K562 (cell line): Measurements from ENCODE around the gene CFD. TPM values are rescaled to one million over a fixed set of nuclear protein-coding genes. Genes with fewer than 3 reads are reported as not detected.

Source experiments
- ATAC-seq: fragments of 200-7000 bp; cut with Tn5 transposase; 3 replicates; pipeline ENCODE4 v1.9.1; 2020; ENCODE audit warnings: moderate library complexity
- BruUV-seq: library from RNA; stranded (reverse); fragments of 400-500 nt; replicated peaks from 2 replicates; lab custom pipeline; 2021; lab: Mats Ljungman, UMichigan
- CTCF ChIA-PET: fragments of 300-600 bp; formaldehyde crosslinking; extraction: SDS; loops from one replicate; lab custom pipeline; 2021; ENCODE audit warnings: low intra/inter-chr PET ratio; lab: Yijun Ruan, JAX
- POLR2A ChIA-PET: fragments of 300-600, 350-650 bp; sonication (Branson Sonifier 250); formaldehyde crosslinking; extraction: SDS; loops from one replicate; lab custom pipeline; 2021; ENCODE audit warnings: antibody characterized with exemption, inconsistent platforms; lab: Yijun Ruan, JAX
- DNase-seq, 4 experiments: peaks; one replicate each; pipeline versions ENCODE4 v3.0.0 to v3.0.0-alpha.2; 2011 to 2018; ENCODE audit warnings: low spot score in 3 of 4, mixed read lengths in 3 of 4; ENCODE audit errors: extremely low read depth in 1 of 4
- FAIRE-seq: peaks from 2 replicates; lab custom pipeline; 2011; peaks lifted over from hg19 to GRCh38; lab: Jason Lieb, UNC
- H2AFZ ChIP-seq: 2 replicates; pipeline ENCODE4 v1.6.0; 2011; ENCODE audit warnings: low read depth, low read length, control low read depth, inconsistent platforms
- H3K27ac ChIP-seq: fragments of 200-600 bp; 3 replicates; pipeline ENCODE4 v1.8.0; 2011; ENCODE audit warnings: low read depth, mild to moderate bottlenecking, control low read depth, inconsistent platforms, low read length, moderate library complexity, mixed read lengths; ENCODE audit errors: extremely low read depth
- H3K27me3 ChIP-seq, 2 experiments: fragments of 300-600 bp in 1 of 2; 2 replicates in 1 of 2; 3 replicates in 1 of 2; pipeline versions ENCODE4 v1.6.0 to v1.8.0; 2011; ENCODE audit warnings: inconsistent platforms in 2 of 2, low read length in 2 of 2, mild to moderate bottlenecking in 1 of 2, mixed read lengths in 1 of 2, moderate library complexity in 1 of 2; ENCODE audit not compliant: control insufficient read depth in 2 of 2, insufficient read depth in 2 of 2
- H3K36me3 ChIP-seq: fragments of 300-600 bp; 3 replicates; pipeline ENCODE4 v1.8.0; 2011; ENCODE audit warnings: mild to moderate bottlenecking, low read length, inconsistent platforms; ENCODE audit not compliant: control insufficient read depth, insufficient read depth
- H3K4me1 ChIP-seq, 2 experiments: fragments of 200-600 bp in 1 of 2; replicated peaks in 1 of 2; 2 replicates in 1 of 2; 3 replicates in 1 of 2; pipeline versions ENCODE4 v1.5.1 to v1.8.0; 2011; ENCODE audit warnings: inconsistent platforms in 2 of 2, low read length in 2 of 2, mild to moderate bottlenecking in 1 of 2, mixed read lengths in 1 of 2, moderate library complexity in 1 of 2; ENCODE audit not compliant: control insufficient read depth in 2 of 2, insufficient read depth in 2 of 2
- H3K4me2 ChIP-seq: 2 replicates; pipeline ENCODE4 v1.6.1; 2011; ENCODE audit warnings: low read length, control low read depth, inconsistent platforms, mixed read lengths; ENCODE audit not compliant: insufficient read depth
- H3K4me3 ChIP-seq: fragments of 200-600 bp; sonication (generic), shearing (Covaris generic); 2 replicates; pipeline ENCODE4 v1.5.1; 2016; ENCODE audit warnings: control low read depth, inconsistent platforms
- H3K79me2 ChIP-seq: fragments of 200-600 bp; 3 replicates; pipeline ENCODE4 v1.8.0; 2011; ENCODE audit warnings: low read length, inconsistent platforms; ENCODE audit not compliant: control insufficient read depth, insufficient read depth
- H3K9ac ChIP-seq, 2 experiments: 2 replicates each; pipeline versions ENCODE4 v1.6.0 to v1.6.1; 2011; ENCODE audit warnings: low read depth in 2 of 2, low read length in 2 of 2, control low read depth in 1 of 2, inconsistent platforms in 1 of 2, mild to moderate bottlenecking in 1 of 2, mixed read lengths in 1 of 2; ENCODE audit not compliant: insufficient read depth in 1 of 2
- H3K9me1 ChIP-seq: one replicate; pipeline ENCODE4 v1.6.0; 2011; ENCODE audit warnings: inconsistent platforms, mild to moderate bottlenecking, low read length, moderate library complexity; ENCODE audit not compliant: control insufficient read depth, insufficient read depth
- H3K9me3 ChIP-seq: replicated peaks from 2 replicates; pipeline ENCODE4 v1.5.1; 2011; ENCODE audit warnings: low read depth, low read length, inconsistent platforms; ENCODE audit not compliant: control insufficient read depth, insufficient read depth
- H4K20me1 ChIP-seq: replicated peaks from 2 replicates; pipeline ENCODE4 v1.6.1; 2011; ENCODE audit warnings: low read length, inconsistent platforms, mixed read lengths; ENCODE audit not compliant: control insufficient read depth, insufficient read depth
- KDM5B ChIP-seq: fragments of 200-600 bp; sonication (generic); IDR thresholded peaks from 2 replicates; pipeline ENCODE4 v1.6.1; 2012; ENCODE audit warnings: low read depth, mild to moderate bottlenecking, moderate library complexity, low read length, control low read depth, inconsistent platforms; ENCODE audit not compliant: insufficient replicate concordance
- POLR2G ChIP-seq: fragments of 200-400 bp; formaldehyde crosslinking; IDR thresholded peaks from 2 replicates; pipeline ENCODE4 v1.6.1; 2017; ENCODE audit warnings: low read depth, mild to moderate bottlenecking, antibody characterized with exemption, low read length, moderate library complexity
- RBFOX2 ChIP-seq: fragments of 200-400 bp; formaldehyde crosslinking; IDR thresholded peaks from 2 replicates; pipeline ENCODE4 v1.6.1; 2017; ENCODE audit warnings: low read depth, mild to moderate bottlenecking, low read length, moderate library complexity
- RBM22 ChIP-seq: fragments of 200-400 bp; formaldehyde crosslinking; IDR thresholded peaks from 2 replicates; pipeline ENCODE4 v1.6.1; 2018; ENCODE audit warnings: low read length, low read depth; ENCODE audit not compliant: poor library complexity, severe bottlenecking
- WGBS: fragments of 100-300 bp; shearing (Covaris generic); methylation state at CpG from one replicate; pipeline ENCODE4 v1.1.6; 2016; ENCODE audit warnings: low coverage, mixed read lengths; ENCODE audit not compliant: insufficient coverage; ENCODE audit errors: missing lambda C conversion rate; 5-methylcytosine and 5-hydroxymethylcytosine counted together
- in situ Hi-C: fragments of 300-500 bp; cut with MboI; formaldehyde crosslinking; loops from 4 replicates; pipeline ENCODE4 v1.15.0; 2018; ENCODE audit warnings: inconsistent platforms, mixed read lengths
- intact Hi-C: fragments of 100-400 bp; cut with micrococcal nuclease; formaldehyde crosslinking; loops from 2 replicates; pipeline ENCODE4 v1.14.2; 2022
- polyA plus RNA-seq, 8 experiments: library from polyadenylated mRNA; depleted of rRNA in 4 of 8; stranded (reverse) in 5 of 8; unstranded in 3 of 8; fragments of >200 nt; fragmentation: Nextera tagmentation in 2 of 8; fragmentation: Illumina TruSeq in 1 of 8; extraction: Ambion mirVana in 2 of 8; extraction: Trizol in 1 of 8; gene quantifications; 2 replicates each; pipeline versions ENCODE4 v1.2.1 to v1.2.3, GENCODE V29; 2011 to 2014; ENCODE audit warnings: inconsistent platforms in 1 of 8, missing spikeins in 1 of 8
- total RNA-seq, 7 experiments: library from RNA; depleted of rRNA in 6 of 7; stranded (reverse); fragments of >200 nt in 6 of 7; fragmentation: Illumina TruSeq in 2 of 7; extraction: Trizol in 2 of 7; gene quantifications; 2 replicates each; pipeline versions ENCODE4 v1.2.1 to v1.2.3, GENCODE V29; 2011 to 2021; ENCODE audit warnings: low replicate concordance in 1 of 7
- TF ChIP-seq, protein P1 (sequence below), 2 experiments: IDR thresholded peaks in 1 of 2; conservative IDR thresholded peaks in 1 of 2; 2 replicates each; pipeline ENCODE4 v1.6.1; 2016; ENCODE audit warnings: low read depth in 2 of 2, mild to moderate bottlenecking in 1 of 2, missing compliant biosample characterization in 1 of 2, missing genetic modification characterization in 1 of 2, moderate library complexity in 1 of 2
- TF ChIP-seq, protein P2 (sequence below): sonication (generic); formaldehyde crosslinking; IDR thresholded peaks from 2 replicates; pipeline ENCODE4 v1.8.1; 2023; ENCODE audit warnings: mild to moderate bottlenecking, missing genetic modification reagents
- TF ChIP-seq, protein P3 (sequence below), 3 experiments: IDR thresholded peaks in 2 of 3; conservative IDR thresholded peaks in 1 of 3; 2 replicates each; pipeline ENCODE4 v1.5.1; 2011 to 2012; ENCODE audit warnings: low read length in 3 of 3, mild to moderate bottlenecking in 3 of 3, control low read depth in 2 of 3, improper control_type of control experiment in 1 of 3, inconsistent platforms in 1 of 3, low read depth in 1 of 3, mixed read lengths in 1 of 3, moderate library complexity in 1 of 3; ENCODE audit not compliant: insufficient read depth in 2 of 3

The CFD gene
- total and polyA plus RNA-seq, 9 of the 15 experiments (the other 6 are each of a cell fraction or from before 2014, with no cell fraction given): 0.52 to 59.4 (median 7.6) TPM

DNA sequence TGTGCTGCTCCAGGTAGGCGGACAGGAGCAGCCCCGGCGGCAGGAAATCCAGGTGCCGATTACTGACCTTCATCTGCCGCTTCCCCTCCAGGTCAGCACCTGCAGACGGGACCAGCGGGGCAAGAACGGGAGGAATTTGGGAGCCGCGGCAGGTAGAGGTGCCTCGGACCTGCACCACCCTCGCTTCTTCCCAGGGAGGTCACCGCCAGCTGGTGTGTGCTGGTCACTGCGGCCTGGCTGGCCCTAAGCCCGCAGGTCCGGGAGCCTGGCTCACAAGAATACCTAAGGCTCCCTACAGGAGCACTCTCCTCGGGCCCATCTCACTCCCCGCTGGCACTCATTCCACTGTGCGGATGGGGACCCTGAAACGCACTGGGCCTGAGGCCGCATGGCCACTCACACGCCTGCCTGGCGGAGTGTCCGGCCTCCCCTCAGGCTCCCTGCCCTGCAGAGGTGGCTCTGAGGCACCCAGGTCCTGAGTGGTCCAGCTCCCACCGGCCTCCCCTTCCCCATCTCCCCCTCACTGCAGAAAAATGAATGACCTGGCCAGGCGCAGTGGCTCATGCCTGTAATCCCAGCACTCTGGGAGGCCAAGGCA lies 38.1 kb downstream of the CFD start:
- peaks cover 5% of the 10 kb centered on the region for H3K9me1 ChIP-seq
- no peak overlapping the region for H2AFZ ChIP-seq
- TF ChIP-seq KDM5B (no peak), RBFOX2 (peak; percentile 61), RBM22 (peak; percentile 60), POLR2G (peak; percentile 70)
- TF ChIP-seq, protein P1, sequence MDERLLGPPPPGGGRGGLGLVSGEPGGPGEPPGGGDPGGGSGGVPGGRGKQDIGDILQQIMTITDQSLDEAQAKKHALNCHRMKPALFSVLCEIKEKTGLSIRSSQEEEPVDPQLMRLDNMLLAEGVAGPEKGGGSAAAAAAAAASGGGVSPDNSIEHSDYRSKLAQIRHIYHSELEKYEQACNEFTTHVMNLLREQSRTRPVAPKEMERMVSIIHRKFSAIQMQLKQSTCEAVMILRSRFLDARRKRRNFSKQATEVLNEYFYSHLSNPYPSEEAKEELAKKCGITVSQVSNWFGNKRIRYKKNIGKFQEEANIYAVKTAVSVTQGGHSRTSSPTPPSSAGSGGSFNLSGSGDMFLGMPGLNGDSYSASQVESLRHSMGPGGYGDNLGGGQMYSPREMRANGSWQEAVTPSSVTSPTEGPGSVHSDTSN (CRISPR knock-in tag; IDR thresholded peaks at IDR 0.05; ENCODE audit: low read depth): no peak
- TF ChIP-seq, protein P1 (tag; conservative IDR thresholded peaks at IDR 0.05; ENCODE audit: low read depth): no peak
- TF ChIP-seq, protein P2, sequence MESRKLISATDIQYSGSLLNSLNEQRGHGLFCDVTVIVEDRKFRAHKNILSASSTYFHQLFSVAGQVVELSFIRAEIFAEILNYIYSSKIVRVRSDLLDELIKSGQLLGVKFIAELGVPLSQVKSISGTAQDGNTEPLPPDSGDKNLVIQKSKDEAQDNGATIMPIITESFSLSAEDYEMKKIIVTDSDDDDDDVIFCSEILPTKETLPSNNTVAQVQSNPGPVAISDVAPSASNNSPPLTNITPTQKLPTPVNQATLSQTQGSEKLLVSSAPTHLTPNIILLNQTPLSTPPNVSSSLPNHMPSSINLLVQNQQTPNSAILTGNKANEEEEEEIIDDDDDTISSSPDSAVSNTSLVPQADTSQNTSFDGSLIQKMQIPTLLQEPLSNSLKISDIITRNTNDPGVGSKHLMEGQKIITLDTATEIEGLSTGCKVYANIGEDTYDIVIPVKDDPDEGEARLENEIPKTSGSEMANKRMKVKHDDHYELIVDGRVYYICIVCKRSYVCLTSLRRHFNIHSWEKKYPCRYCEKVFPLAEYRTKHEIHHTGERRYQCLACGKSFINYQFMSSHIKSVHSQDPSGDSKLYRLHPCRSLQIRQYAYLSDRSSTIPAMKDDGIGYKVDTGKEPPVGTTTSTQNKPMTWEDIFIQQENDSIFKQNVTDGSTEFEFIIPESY (CRISPR knock-in tag): peak; percentile 47
- TF ChIP-seq, protein P3, sequence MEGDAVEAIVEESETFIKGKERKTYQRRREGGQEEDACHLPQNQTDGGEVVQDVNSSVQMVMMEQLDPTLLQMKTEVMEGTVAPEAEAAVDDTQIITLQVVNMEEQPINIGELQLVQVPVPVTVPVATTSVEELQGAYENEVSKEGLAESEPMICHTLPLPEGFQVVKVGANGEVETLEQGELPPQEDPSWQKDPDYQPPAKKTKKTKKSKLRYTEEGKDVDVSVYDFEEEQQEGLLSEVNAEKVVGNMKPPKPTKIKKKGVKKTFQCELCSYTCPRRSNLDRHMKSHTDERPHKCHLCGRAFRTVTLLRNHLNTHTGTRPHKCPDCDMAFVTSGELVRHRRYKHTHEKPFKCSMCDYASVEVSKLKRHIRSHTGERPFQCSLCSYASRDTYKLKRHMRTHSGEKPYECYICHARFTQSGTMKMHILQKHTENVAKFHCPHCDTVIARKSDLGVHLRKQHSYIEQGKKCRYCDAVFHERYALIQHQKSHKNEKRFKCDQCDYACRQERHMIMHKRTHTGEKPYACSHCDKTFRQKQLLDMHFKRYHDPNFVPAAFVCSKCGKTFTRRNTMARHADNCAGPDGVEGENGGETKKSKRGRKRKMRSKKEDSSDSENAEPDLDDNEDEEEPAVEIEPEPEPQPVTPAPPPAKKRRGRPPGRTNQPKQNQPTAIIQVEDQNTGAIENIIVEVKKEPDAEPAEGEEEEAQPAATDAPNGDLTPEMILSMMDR (IDR thresholded peaks at IDR 0.05 in 2 of 3, conservative IDR thresholded peaks at IDR 0.05 in 1 of 3; ENCODE audit: insufficient read depth in 2 of 3, low read depth in 1 of 3, low read length in 3 of 3): peak in 2 of 3 experiments; percentile 5 to 14; a peak in 2 of 6 replicates
- peaks cover 11% of the 10 kb centered on the region for H4K20me1 ChIP-seq
- peaks cover 27% of the 10 kb centered on the region for H3K79me2 ChIP-seq
- no peaks in the 10 kb centered on the region for H3K9me3 ChIP-seq
- H3K4me3 ChIP-seq: no peak overlapping the region
- peaks cover 49% of the 10 kb centered on the region; the same call in 2 of the 3 replicates for H3K36me3 ChIP-seq
- no TSS peak for BruUV-seq
- no peak for FAIRE-seq
- H3K4me1 ChIP-seq: peaks cover 27 to 65% of the 10 kb centered on the region in 2 experiments
- DNase-seq: no peak
- ChIA-PET POLR2A (interaction anchor here (0.9 to 2.4 kb wide), 2 partner anchors 10 to 16 kb away, joined by 3 to 21 read pairs; no protein-coding TSS in a partner anchor), CTCF (no interaction called here)
- no peak for ATAC-seq
- no peak overlapping the region for H3K4me2 ChIP-seq
- WGBS: 93% methylated on average over 21 of the region's 26 CpGs
- in situ Hi-C loops: no loop called here
- intact Hi-C loops: no loop called here
- no peaks in the 10 kb centered on the region for H3K27me3 ChIP-seq
- no peak overlapping the region for H3K27ac ChIP-seq
- H3K9ac ChIP-seq: peak overlapping the region in 1 of 2 experiments; percentile 67; a peak in 2 of 4 replicates
